ENCODE data around the gene DNER. TPM values are rescaled to one million over a fixed set of nuclear protein-coding genes. Genes with fewer than 3 reads are reported as not detected.
"Not testable (repeated sequence)": the region's sequence is repeated elsewhere in the genome, so short reads cannot be mapped to it uniquely, and the experiment has no call there.

Gene DNER
- total and polyA plus RNA-seq, 2 experiments from 2014 or later = 4.7 to 8.8 TPM

GRCh38 chr2:229373311-229373710, 341.0 kb downstream of the DNER start:
- H3K36me3 ChIP-seq (ENCODE audit: insufficient read depth); H3K27ac ChIP-seq (ENCODE audit: low read depth); H3K4me1 Mint-ChIP-seq; H2AFZ ChIP-seq; ATAC-seq; H3K27me3 Mint-ChIP-seq (ENCODE audit: insufficient read depth, low read depth, poor library complexity); H3K9me2 ChIP-seq (ENCODE audit: insufficient read depth); H4K20me1 ChIP-seq (replicated peaks; ENCODE audit: insufficient read depth); H3K79me2 ChIP-seq (replicated peaks; ENCODE audit: insufficient read depth); H3K4me2 ChIP-seq; H3K9me3 Mint-ChIP-seq; H3K4me3 Mint-ChIP-seq; H3K36me3 Mint-ChIP-seq (ENCODE audit: low read depth); H3K27me3 ChIP-seq (ENCODE audit: insufficient read depth); H3K4me1 ChIP-seq (ENCODE audit: insufficient read depth); H3K4me3 ChIP-seq; H3F3A ChIP-seq (replicated peaks; ENCODE audit: low read depth); DNase-seq (ENCODE audit: low spot score); H3K27ac Mint-ChIP-seq: not testable (repeated sequence)

- H3K27ac Mint-ChIP-seq = no peak overlapping the region
- no peaks in the 10 kb centered on the region for H3K79me2 ChIP-seq (replicated peaks; ENCODE audit: insufficient read depth)
- peaks cover 3% of the 10 kb centered on the region for H3K27me3 Mint-ChIP-seq (ENCODE audit: insufficient read depth, low read depth, poor library complexity)
These were observed 342.1 kb downstream of the DNER start for GRCh38 chr2:229372207-229372606.

GRCh38 chr2:229371086-229371485, 343.3 kb downstream of the DNER start:
- Mint-ChIP-seq H3K4me3 (no peak overlapping the region), H3K9me3 (0 out of 3 replicates have a peak, but pooled peaks cover 3% of the 10 kb centered on the region), H3K27me3 (ENCODE audit: insufficient read depth, low read depth, poor library complexity) (peaks cover 3% of the 10 kb centered on the region), H3K36me3 (ENCODE audit: low read depth) (no peaks in the 10 kb centered on the region), H3K4me1 (no peaks in the 10 kb centered on the region), H3K27ac (no peak overlapping the region)
- H3K36me3 ChIP-seq (ENCODE audit: insufficient read depth) = no peaks in the 10 kb centered on the region; the same call in 1 of the 2 replicates
- ATAC-seq (no peak), DNase-seq (ENCODE audit: low spot score) (no peak)
- H3K4me3 ChIP-seq = no peak overlapping the region
- H3K79me2 ChIP-seq (replicated peaks; ENCODE audit: insufficient read depth) = no peaks in the 10 kb centered on the region
- no peaks in the 10 kb centered on the region for H4K20me1 ChIP-seq (replicated peaks; ENCODE audit: insufficient read depth)
- H3K9me2 ChIP-seq (ENCODE audit: insufficient read depth) = peaks cover 6% of the 10 kb centered on the region; the same call in 1 of the 2 replicates
- H3K4me1 ChIP-seq (ENCODE audit: insufficient read depth) = no peaks in the 10 kb centered on the region
- no peak for TF ChIP-seq ETS1 (IDR thresholded peaks at IDR 0.05)
- no peak for TF ChIP-seq EZH2phosphoT487 (IDR thresholded peaks at IDR 0.05; ENCODE audit: unreplicated experiment)
- TF ChIP-seq NANOG (IDR thresholded peaks at IDR 0.05; ENCODE audit: borderline replicate concordance) = no peak
- no peak for TF ChIP-seq CREB1 (CRISPR knock-in tag; IDR thresholded peaks at IDR 0.05; ENCODE audit: low read depth)
- no peak overlapping the region for H3K27ac ChIP-seq (ENCODE audit: low read depth)
- H2AFZ ChIP-seq = no peak overlapping the region
- H3F3A ChIP-seq (replicated peaks; ENCODE audit: low read depth) = no peaks in the 10 kb centered on the region
- H3K27me3 ChIP-seq (ENCODE audit: insufficient read depth) = no peaks in the 10 kb centered on the region
- no peak overlapping the region for H3K4me2 ChIP-seq

More at GRCh38 chr2:229372207-229372606, 342.1 kb downstream of the DNER start:
- Histone ChIP-seq H4K20me1 (replicated peaks; ENCODE audit: insufficient read depth) (no peaks in the 10 kb centered on the region), H3K27ac (ENCODE audit: low read depth) (no peak overlapping the region), H3K4me2 (no peak overlapping the region), H3K4me1 (ENCODE audit: insufficient read depth) (no peaks in the 10 kb centered on the region), H3K27me3 (ENCODE audit: insufficient read depth) (no peaks in the 10 kb centered on the region), H3F3A (replicated peaks; ENCODE audit: low read depth) (no peaks in the 10 kb centered on the region), H3K36me3 (ENCODE audit: insufficient read depth) (no peaks in the 10 kb centered on the region; the same call in 1 of the 2 replicates), H3K9me2 (ENCODE audit: insufficient read depth) (peaks cover 6% of the 10 kb centered on the region; the same call in 1 of the 2 replicates), H2AFZ (no peak overlapping the region), H3K4me3 (no peak overlapping the region)
- DNase-seq (ENCODE audit: low spot score) (no peak), ATAC-seq (no peak)
- Mint-ChIP-seq H3K4me1 (no peaks in the 10 kb centered on the region), H3K4me3 (no peak overlapping the region), H3K36me3 (ENCODE audit: low read depth) (no peaks in the 10 kb centered on the region), H3K9me3 (0 out of 3 replicates have a peak, but pooled peaks cover 3% of the 10 kb centered on the region)
- TF ChIP-seq STAT1 (IDR thresholded peaks at IDR 0.05; ENCODE audit: unreplicated experiment) = no peak

Measured in GM23338 (cell line).